Erythroblast (primary cell): Measurements from ENCODE around the gene POLR1E.

Source experiments
- GATA1 ChIP-seq: IDR thresholded peaks from 2 replicates; pipeline ENCODE4 v1.6.1; 2011; ENCODE audit warnings: low read depth, mild to moderate bottlenecking, control low read depth, low read length, moderate library complexity
- POLR2A ChIP-seq: IDR thresholded peaks from 2 replicates; pipeline ENCODE4 v1.6.1; 2011; ENCODE audit warnings: mild to moderate bottlenecking, low read length

GRCh38 chr9:37446401-37446800 lies 39.3 kb upstream of the POLR1E start:
- TF ChIP-seq POLR2A = no peak
- no peak for TF ChIP-seq GATA1
